Inflammatory macrophage treated with lipopolysaccharide for 1 hour (primary cell): ENCODE measurements around the gene KXD1.
A peak's percentile ranks its signal among the peaks of the same experiment; 100 is the strongest.
"Not testable (repeated sequence)": the region's sequence is repeated elsewhere in the genome, so short reads cannot be mapped to it uniquely, and the experiment has no call there.

Experiments
- DNase-seq, 2 donors: peaks; one replicate each; pipeline ENCODE4 v3.0.0-alpha.2; 2020 to 2022

Gene KXD1

GRCh38 chr19:18587561-18587960 lies 29.9 kb downstream of the KXD1 start:
- no peak for DNase-seq

- DNase-seq = no peak
Observed at GRCh38 chr19:18587962-18588610, 30.4 kb downstream of the KXD1 start.

- DNase-seq = peak; percentile 80 to 84
Observed at GRCh38 chr19:18588611-18589379, 31.1 kb downstream of the KXD1 start, which contains the start of gene REX1BD. REX1BD (plus strand) TSS chr19:18588798; CDS start chr19:18588802, 4 bp downstream.

- DNase-seq = peak; percentile 54 to 58
Observed at GRCh38 chr19:18589380-18590272, 32.0 kb downstream of the KXD1 start.

- peak; percentile 16 to 17 for DNase-seq
Observed at GRCh38 chr19:18590273-18591272, 32.9 kb downstream of the KXD1 start.

GRCh38 chr19:18591735-18592385 lies 34.2 kb downstream of the KXD1 start:
- no peak for DNase-seq

GRCh38 chr19:18592732-18593131 lies 35.1 kb downstream of the KXD1 start:
- not testable (repeated sequence) for DNase-seq

- no peak for DNase-seq
Observed at GRCh38 chr19:18593367-18594095, 35.9 kb downstream of the KXD1 start.

- peak; percentile 51 to 69 for DNase-seq
Observed at GRCh38 chr19:18594096-18594823, 36.6 kb downstream of the KXD1 start.

GRCh38 chr19:18594824-18595373 lies 37.2 kb downstream of the KXD1 start:
- DNase-seq = no peak

- DNase-seq = no peak
Observed at GRCh38 chr19:18595475-18595874, 37.8 kb downstream of the KXD1 start.

- peak; percentile 68 to 78 for DNase-seq
Observed at GRCh38 chr19:18596752-18597157, 39.1 kb downstream of the KXD1 start.

GRCh38 chr19:18597809-18598660 lies 40.4 kb downstream of the KXD1 start:
- no peak for DNase-seq

GRCh38 chr19:18599485-18599884 lies 41.8 kb downstream of the KXD1 start:
- DNase-seq = no peak

- DNase-seq = not testable (repeated sequence)
Observed at GRCh38 chr19:18600692-18601397, 43.2 kb downstream of the KXD1 start.

GRCh38 chr19:18601875-18602274 lies 44.2 kb downstream of the KXD1 start:
- no peak for DNase-seq

GRCh38 chr19:18603255-18603957 lies 45.7 kb downstream of the KXD1 start:
- DNase-seq = peak in 1 of 2 donors; percentile 4
